ENCODE results near the gene VAMP2.

Gene VAMP2

DNA sequence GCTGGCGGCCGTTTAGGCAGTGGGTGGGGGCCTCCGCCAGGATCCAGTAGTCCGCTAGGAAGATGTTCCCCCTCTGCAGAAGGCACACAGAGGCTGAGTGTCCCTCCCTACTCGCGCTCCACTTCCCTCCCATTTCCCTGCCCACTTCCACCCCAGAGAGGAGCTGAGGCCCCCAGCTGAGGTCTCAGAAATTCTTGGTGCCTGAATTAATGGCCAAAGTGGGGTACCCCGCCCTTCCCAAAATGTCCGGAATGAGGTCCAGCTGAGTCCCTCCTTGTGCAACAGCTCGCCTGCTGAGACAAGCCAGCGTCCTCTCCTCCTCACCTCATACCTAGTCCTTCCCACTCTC, 52.3 kb downstream of the VAMP2 start:
- Histone ChIP-seq H3K36me3 (ENCODE audit: insufficient read depth) (no peaks in the 10 kb centered on the region), H3K4me1 (ENCODE audit: low read depth, poor library complexity, severe bottlenecking) (no peaks in the 10 kb centered on the region), H3K27ac (no peak overlapping the region), H3K4me3 (IDR thresholded peaks at IDR 0.05; ENCODE audit: insufficient read depth, low read depth, low read length) (no peak overlapping the region), H4K20me1 (ENCODE audit: insufficient read depth) (no peaks in the 10 kb centered on the region), H3K27me3 (ENCODE audit: insufficient read depth, low read depth) (no peaks in the 10 kb centered on the region; the same call in 1 of the 2 replicates), H3K9ac (no peak overlapping the region), H3K4me2 (no peak overlapping the region), H3K79me2 (ENCODE audit: insufficient read depth, low read depth) (no peaks in the 10 kb centered on the region), H2AFZ (ENCODE audit: low read depth) (no peak overlapping the region)
- TF ChIP-seq, protein P1, sequence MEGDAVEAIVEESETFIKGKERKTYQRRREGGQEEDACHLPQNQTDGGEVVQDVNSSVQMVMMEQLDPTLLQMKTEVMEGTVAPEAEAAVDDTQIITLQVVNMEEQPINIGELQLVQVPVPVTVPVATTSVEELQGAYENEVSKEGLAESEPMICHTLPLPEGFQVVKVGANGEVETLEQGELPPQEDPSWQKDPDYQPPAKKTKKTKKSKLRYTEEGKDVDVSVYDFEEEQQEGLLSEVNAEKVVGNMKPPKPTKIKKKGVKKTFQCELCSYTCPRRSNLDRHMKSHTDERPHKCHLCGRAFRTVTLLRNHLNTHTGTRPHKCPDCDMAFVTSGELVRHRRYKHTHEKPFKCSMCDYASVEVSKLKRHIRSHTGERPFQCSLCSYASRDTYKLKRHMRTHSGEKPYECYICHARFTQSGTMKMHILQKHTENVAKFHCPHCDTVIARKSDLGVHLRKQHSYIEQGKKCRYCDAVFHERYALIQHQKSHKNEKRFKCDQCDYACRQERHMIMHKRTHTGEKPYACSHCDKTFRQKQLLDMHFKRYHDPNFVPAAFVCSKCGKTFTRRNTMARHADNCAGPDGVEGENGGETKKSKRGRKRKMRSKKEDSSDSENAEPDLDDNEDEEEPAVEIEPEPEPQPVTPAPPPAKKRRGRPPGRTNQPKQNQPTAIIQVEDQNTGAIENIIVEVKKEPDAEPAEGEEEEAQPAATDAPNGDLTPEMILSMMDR (conservative IDR thresholded peaks at IDR 0.05; ENCODE audit: low read depth, low read length), result 0 out of 2 replicates have a peak, but pooled peaks have one; percentile 3

DNA sequence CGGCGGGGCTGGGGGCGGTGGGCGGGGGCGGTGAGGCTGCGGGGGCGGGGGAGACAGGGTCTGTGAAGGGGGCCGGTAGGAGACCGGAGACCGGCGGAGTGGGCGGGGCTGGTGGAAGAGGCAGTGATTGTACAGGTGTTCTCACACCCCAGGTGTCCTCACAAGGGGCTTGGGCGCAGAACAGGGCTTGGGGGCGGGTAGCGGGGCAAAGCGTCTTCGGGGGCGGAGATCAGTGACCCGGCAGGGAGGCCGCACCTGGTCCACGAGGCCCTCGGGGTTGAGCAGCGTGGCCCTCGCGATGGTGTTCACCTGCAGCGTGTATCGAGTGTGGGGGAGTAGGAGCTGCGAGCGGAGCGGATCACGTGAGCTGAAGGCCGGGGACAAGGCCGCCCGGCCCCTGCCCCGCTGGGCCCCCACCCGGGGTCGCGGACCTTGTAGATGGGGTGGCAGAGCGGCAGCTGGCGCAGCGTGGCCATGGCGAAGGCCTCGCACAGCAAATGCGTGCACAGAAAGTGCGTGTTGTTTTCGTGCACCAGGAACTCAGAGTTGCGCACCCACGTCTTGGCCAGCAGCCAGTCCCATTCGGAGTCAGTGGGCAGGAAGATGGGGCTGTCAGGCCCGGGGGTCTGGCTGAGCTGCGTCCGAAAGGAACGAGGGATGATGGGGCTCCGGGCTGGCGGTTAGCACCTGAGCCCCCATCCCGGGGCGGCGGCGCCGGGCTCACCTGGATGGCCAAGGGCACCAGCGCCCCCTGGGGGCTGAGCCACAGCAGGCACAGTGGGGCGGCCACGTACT, 52.9 kb downstream of the VAMP2 start:
- Histone ChIP-seq H3K36me3 (ENCODE audit: insufficient read depth) (no peaks in the 10 kb centered on the region), H3K27me3 (ENCODE audit: insufficient read depth, low read depth) (no peaks in the 10 kb centered on the region; the same call in 1 of the 2 replicates), H3K27ac (no peak overlapping the region), H3K4me1 (ENCODE audit: low read depth, poor library complexity, severe bottlenecking) (no peaks in the 10 kb centered on the region), H3K9ac (no peak overlapping the region), H3K4me2 (no peak overlapping the region), H3K79me2 (ENCODE audit: insufficient read depth, low read depth) (no peaks in the 10 kb centered on the region), H3K4me3 (IDR thresholded peaks at IDR 0.05; ENCODE audit: insufficient read depth, low read depth, low read length) (no peak overlapping the region), H4K20me1 (ENCODE audit: insufficient read depth) (no peaks in the 10 kb centered on the region), H2AFZ (ENCODE audit: low read depth) (no peak overlapping the region)
- TF ChIP-seq, protein P1 (conservative IDR thresholded peaks at IDR 0.05; ENCODE audit: low read depth, low read length), result peak; percentile 37; the same call in 1 of the 2 replicates

Data from KMS-11 (cell line).